ENCODE results near the gene RANBP2. TPM values are rescaled to one million over a fixed set of nuclear protein-coding genes. Genes with fewer than 3 reads are reported as not detected.

The RANBP2 gene
- total RNA-seq, result 129 TPM

GRCh38 chr2:108719149-108720044, at the start of gene RANBP2:
Gene RANBP2, plus strand, starts transcription at chr2:108719482. Its CDS starts 125 bp downstream, at chr2:108719607.

GRCh38 chr2:108786354-108787215, 67.3 kb downstream of the RANBP2 start, which contains the start of gene CCDC138:
Gene CCDC138, plus strand, starts transcription at chr2:108786771. Its CDS starts 52 bp downstream, at chr2:108786823.

Other genes with a start within 250 kb of the RANBP2 start
- gene LIMS1, start 185.0 kb upstream of the RANBP2 start, total RNA-seq, result 73.2 TPM
- 35.0 TPM for gene CCDC138, start 67.3 kb downstream of the RANBP2 start, total RNA-seq

Data from camera-type eye (tissue), 1 donor.